Measurements from ENCODE around the gene PSMB11. TPM values are rescaled to one million over a fixed set of nuclear protein-coding genes. Genes with fewer than 3 reads are reported as not detected.

The PSMB11 gene
- total RNA-seq, 1 experiment from 2014 or later = not detected

- ATAC-seq = no peak
- POLR2A ChIA-PET = no interaction called here
Observed at GRCh38 chr14:23041729-23042128, 283 bp upstream of the PSMB11 start.

GRCh38 chr14:23043145-23043544 lies 1.1 kb downstream of the PSMB11 start:
- H3K4me1 ChIP-seq (ENCODE audit: control insufficient read depth in 1 of 2, insufficient read depth in 2 of 2, low read length in 2 of 2) = peaks cover 0 to 5% of the 10 kb centered on the region in 2 experiments; a peak in 1 of 4 replicates
- H2AFZ ChIP-seq (ENCODE audit: low read depth, low read length, poor library complexity, severe bottlenecking) = no peak overlapping the region
- no peaks in the 10 kb centered on the region for H3K27me3 ChIP-seq (ENCODE audit: insufficient read depth, low read length)
- H3K4me2 ChIP-seq (ENCODE audit: low read length) = no peak overlapping the region
- no peak for DNase-seq (ENCODE audit: low read depth, low spot score)
- intact Hi-C loops (cut with micrococcal nuclease) = no loop called here
- no peaks in the 10 kb centered on the region for H3K79me2 ChIP-seq (ENCODE audit: insufficient read depth, low read length)
- H3K36me3 ChIP-seq (ENCODE audit: control insufficient read depth in 1 of 2, insufficient read depth in 2 of 2, low read length in 2 of 2) = no peaks in the 10 kb centered on the region
- H3K9me2 ChIP-seq (ENCODE audit: insufficient read depth) = no peaks in the 10 kb centered on the region
- no peak; the same call in 1 of the 2 replicates for ATAC-seq
- ChIA-PET CTCF (no interaction called here), RAD21 (ENCODE audit: low non-redundant PET in 1 of 2, low total read pairs in 2 of 2, uncharacterized antibody in 2 of 2, unreplicated experiment in 2 of 2) (no interaction called here), POLR2A (no interaction called here)
- no peak overlapping the region for H3K9ac ChIP-seq (ENCODE audit: low read length)
- no TSS peak for BruUV-seq (replicated peaks)
- H3K4me3 ChIP-seq (replicated peaks in 1 of 2; ENCODE audit: low read depth in 1 of 2, low read length in 2 of 2) = no peak overlapping the region
- no peak overlapping the region for H3K27ac ChIP-seq (ENCODE audit: low read depth, low read length)
- H4K20me1 ChIP-seq (ENCODE audit: insufficient read depth) = no peaks in the 10 kb centered on the region
- no peaks in the 10 kb centered on the region for H3K9me3 ChIP-seq (ENCODE audit: control insufficient read depth in 1 of 2, insufficient read depth in 1 of 2, low read depth in 1 of 2, low read length in 2 of 2)
- TF ChIP-seq ZNF274 (IDR thresholded peaks at IDR 0.05; ENCODE audit: low read depth, low read length) = no peak
- TF ChIP-seq, protein P1, sequence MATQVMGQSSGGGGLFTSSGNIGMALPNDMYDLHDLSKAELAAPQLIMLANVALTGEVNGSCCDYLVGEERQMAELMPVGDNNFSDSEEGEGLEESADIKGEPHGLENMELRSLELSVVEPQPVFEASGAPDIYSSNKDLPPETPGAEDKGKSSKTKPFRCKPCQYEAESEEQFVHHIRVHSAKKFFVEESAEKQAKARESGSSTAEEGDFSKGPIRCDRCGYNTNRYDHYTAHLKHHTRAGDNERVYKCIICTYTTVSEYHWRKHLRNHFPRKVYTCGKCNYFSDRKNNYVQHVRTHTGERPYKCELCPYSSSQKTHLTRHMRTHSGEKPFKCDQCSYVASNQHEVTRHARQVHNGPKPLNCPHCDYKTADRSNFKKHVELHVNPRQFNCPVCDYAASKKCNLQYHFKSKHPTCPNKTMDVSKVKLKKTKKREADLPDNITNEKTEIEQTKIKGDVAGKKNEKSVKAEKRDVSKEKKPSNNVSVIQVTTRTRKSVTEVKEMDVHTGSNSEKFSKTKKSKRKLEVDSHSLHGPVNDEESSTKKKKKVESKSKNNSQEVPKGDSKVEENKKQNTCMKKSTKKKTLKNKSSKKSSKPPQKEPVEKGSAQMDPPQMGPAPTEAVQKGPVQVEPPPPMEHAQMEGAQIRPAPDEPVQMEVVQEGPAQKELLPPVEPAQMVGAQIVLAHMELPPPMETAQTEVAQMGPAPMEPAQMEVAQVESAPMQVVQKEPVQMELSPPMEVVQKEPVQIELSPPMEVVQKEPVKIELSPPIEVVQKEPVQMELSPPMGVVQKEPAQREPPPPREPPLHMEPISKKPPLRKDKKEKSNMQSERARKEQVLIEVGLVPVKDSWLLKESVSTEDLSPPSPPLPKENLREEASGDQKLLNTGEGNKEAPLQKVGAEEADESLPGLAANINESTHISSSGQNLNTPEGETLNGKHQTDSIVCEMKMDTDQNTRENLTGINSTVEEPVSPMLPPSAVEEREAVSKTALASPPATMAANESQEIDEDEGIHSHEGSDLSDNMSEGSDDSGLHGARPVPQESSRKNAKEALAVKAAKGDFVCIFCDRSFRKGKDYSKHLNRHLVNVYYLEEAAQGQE (IDR thresholded peaks at IDR 0.05; ENCODE audit: low read depth) = no peak
- no peak for TF ChIP-seq SIN3A (IDR thresholded peaks at IDR 0.05; ENCODE audit: low read depth)
- TF ChIP-seq SRF (IDR thresholded peaks at IDR 0.05; ENCODE audit: low read depth) = no peak
- no peak for TF ChIP-seq MAX (IDR thresholded peaks at IDR 0.05)
- TF ChIP-seq ELF1 (IDR thresholded peaks at IDR 0.05; ENCODE audit: borderline replicate concordance, low read depth) = no peak
- TF ChIP-seq JUND (IDR thresholded peaks at IDR 0.05) = no peak

More at GRCh38 chr14:23041729-23042128, 283 bp upstream of the PSMB11 start:
- H3K36me3 ChIP-seq (ENCODE audit: control insufficient read depth in 1 of 2, insufficient read depth in 2 of 2, low read length in 2 of 2) = no peaks in the 10 kb centered on the region
- H3K9me2 ChIP-seq (ENCODE audit: insufficient read depth) = no peaks in the 10 kb centered on the region
- ChIA-PET RAD21 (ENCODE audit: low non-redundant PET in 1 of 2, low total read pairs in 2 of 2, uncharacterized antibody in 2 of 2, unreplicated experiment in 2 of 2) (no interaction called here), CTCF (no interaction called here)
- no TSS peak for BruUV-seq (replicated peaks)
- H3K27me3 ChIP-seq (ENCODE audit: insufficient read depth, low read length) = no peaks in the 10 kb centered on the region
- intact Hi-C loops (cut with micrococcal nuclease) = no loop called here
- H3K4me3 ChIP-seq (replicated peaks in 1 of 2; ENCODE audit: low read depth in 1 of 2, low read length in 2 of 2) = no peak overlapping the region
- H3K9me3 ChIP-seq (ENCODE audit: control insufficient read depth in 1 of 2, insufficient read depth in 1 of 2, low read depth in 1 of 2, low read length in 2 of 2) = no peaks in the 10 kb centered on the region
- H3K27ac ChIP-seq (ENCODE audit: low read depth, low read length) = no peak overlapping the region
- H3K4me2 ChIP-seq (ENCODE audit: low read length) = no peak overlapping the region
- no peak for DNase-seq (ENCODE audit: low read depth, low spot score)
- H4K20me1 ChIP-seq (ENCODE audit: insufficient read depth) = no peaks in the 10 kb centered on the region
- H3K4me1 ChIP-seq (ENCODE audit: control insufficient read depth in 1 of 2, insufficient read depth in 2 of 2, low read length in 2 of 2) = peaks cover 0 to 5% of the 10 kb centered on the region in 2 experiments; a peak in 1 of 4 replicates
- H3K79me2 ChIP-seq (ENCODE audit: insufficient read depth, low read length) = no peaks in the 10 kb centered on the region
- H3K9ac ChIP-seq (ENCODE audit: low read length) = no peak overlapping the region
- H2AFZ ChIP-seq (ENCODE audit: low read depth, low read length, poor library complexity, severe bottlenecking) = no peak overlapping the region
- no peak for TF ChIP-seq POLR2A (IDR thresholded peaks at IDR 0.05; ENCODE audit: borderline replicate concordance, extremely low read depth, insufficient read depth, insufficient read length)
- TF ChIP-seq ZBTB33 (IDR thresholded peaks at IDR 0.05; ENCODE audit: extremely low read depth, insufficient replicate concordance, low read length) = no peak
- no peak for TF ChIP-seq ATF3 (IDR thresholded peaks at IDR 0.05)
- TF ChIP-seq CBX3 (IDR thresholded peaks at IDR 0.05; ENCODE audit: low read depth) = no peak
- TF ChIP-seq ZNF274 (IDR thresholded peaks at IDR 0.05; ENCODE audit: low read depth, low read length) = no peak
